ENCODE data around the gene NDUFAF3. TPM values are rescaled to one million over a fixed set of nuclear protein-coding genes. Genes with fewer than 3 reads are reported as not detected.

The NDUFAF3 gene
- total RNA-seq, 1 donor from 2014 or later: 159 TPM

DNA sequence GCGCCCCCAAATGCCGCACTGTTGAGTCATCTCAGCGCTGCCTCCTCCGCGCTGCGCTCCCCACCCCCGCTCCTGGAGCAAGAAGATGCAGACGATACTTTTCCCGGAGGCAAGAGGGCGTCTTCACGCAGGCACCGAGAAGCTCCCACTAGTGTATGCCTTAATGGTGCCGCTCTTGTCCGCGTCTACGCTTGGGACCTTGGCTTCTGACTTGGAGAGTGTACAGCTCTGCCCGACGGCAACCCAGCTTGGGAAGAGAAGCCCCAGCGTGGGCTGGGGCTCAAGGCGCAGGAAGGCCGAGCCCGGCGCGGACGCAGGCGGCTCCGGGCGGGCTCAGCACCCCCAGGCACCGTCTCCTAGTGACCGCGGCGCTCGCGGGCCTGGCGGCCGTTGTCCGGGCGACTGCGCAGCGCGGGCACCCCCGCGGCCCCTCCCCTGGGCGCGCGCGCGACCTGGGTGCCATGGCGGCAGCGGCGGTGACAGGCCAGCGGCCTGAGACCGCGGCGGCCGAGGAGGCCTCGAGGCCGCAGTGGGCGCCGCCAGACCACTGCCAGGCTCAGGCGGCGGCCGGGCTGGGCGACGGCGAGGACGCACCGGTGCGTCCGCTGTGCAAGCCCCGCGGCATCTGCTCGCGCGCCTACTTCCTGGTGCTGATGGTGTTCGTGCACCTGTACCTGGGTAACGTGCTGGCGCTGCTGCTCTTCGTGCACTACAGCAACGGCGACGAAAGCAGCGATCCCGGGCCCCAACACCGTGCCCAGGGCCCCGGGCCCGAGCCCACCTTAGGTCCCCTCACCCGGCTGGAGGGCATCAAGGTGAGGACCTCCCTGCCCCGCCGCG lies 31.9 kb upstream of the NDUFAF3 start, which contains the start of gene P4HTM:
Gene P4HTM, plus strand, starts transcription at position 446 of the 840 bp plus-strand sequence. Its CDS starts 16 bp downstream, at position 462.
- intact Hi-C loops (cut with micrococcal nuclease): no loop called here
- Histone ChIP-seq H3K9me3 (replicated peaks) (no peaks in the 10 kb centered on the region), H3K4me3 (peak within 1 kb of the TSS; percentile 81), H3K4me1 (peaks cover 47% of the 10 kb centered on the region), H3K27ac (replicated peaks) (peak within 1 kb of the TSS; percentile 92), H3K27me3 (ENCODE audit: low read depth) (no peaks in the 10 kb centered on the region), H3K36me3 (peaks cover 12% of the 10 kb centered on the region)
- peak; percentile 87 for DNase-seq
- TF ChIP-seq CTCF (IDR thresholded peaks at IDR 0.05; ENCODE audit: borderline replicate concordance): peak; percentile 51

- DNase-seq: no peak
- no peak for TF ChIP-seq CTCF (IDR thresholded peaks at IDR 0.05; ENCODE audit: borderline replicate concordance)
- Histone ChIP-seq H3K27ac (replicated peaks) (peak overlapping the region; percentile 92), H3K36me3 (peaks cover 7% of the 10 kb centered on the region), H3K9me3 (replicated peaks) (no peaks in the 10 kb centered on the region), H3K27me3 (ENCODE audit: low read depth) (no peaks in the 10 kb centered on the region), H3K4me1 (peaks cover 47% of the 10 kb centered on the region), H3K4me3 (peak overlapping the region; percentile 81)
- intact Hi-C loops (cut with micrococcal nuclease): no loop called here
Observed at GRCh38 chr3:48990636-48991469, 31.1 kb upstream of the NDUFAF3 start.

GRCh38 chr3:48991851-48992545 lies 29.9 kb upstream of the NDUFAF3 start:
- Histone ChIP-seq H3K27me3 (ENCODE audit: low read depth) (no peaks in the 10 kb centered on the region), H3K27ac (replicated peaks) (peak overlapping the region; percentile 92), H3K36me3 (peaks cover 8% of the 10 kb centered on the region), H3K4me1 (peaks cover 47% of the 10 kb centered on the region), H3K9me3 (replicated peaks) (no peaks in the 10 kb centered on the region), H3K4me3 (no peak overlapping the region)
- intact Hi-C loops (cut with micrococcal nuclease): no loop called here
- no peak for DNase-seq
- no peak for TF ChIP-seq CTCF (IDR thresholded peaks at IDR 0.05; ENCODE audit: borderline replicate concordance)

GRCh38 chr3:48993834-48994233 lies 28.1 kb upstream of the NDUFAF3 start:
- H3K4me3 ChIP-seq: no peak overlapping the region
- H3K27me3 ChIP-seq (ENCODE audit: low read depth): no peaks in the 10 kb centered on the region
- intact Hi-C loops (cut with micrococcal nuclease): no loop called here
- peaks cover 10% of the 10 kb centered on the region for H3K36me3 ChIP-seq
- no peak overlapping the region for H3K27ac ChIP-seq (replicated peaks)
- no peak for TF ChIP-seq CTCF (IDR thresholded peaks at IDR 0.05; ENCODE audit: borderline replicate concordance)
- no peaks in the 10 kb centered on the region for H3K9me3 ChIP-seq (replicated peaks)
- DNase-seq: no peak
- peaks cover 36% of the 10 kb centered on the region for H3K4me1 ChIP-seq

GRCh38 chr3:48996640-48997039 lies 25.3 kb upstream of the NDUFAF3 start:
- no peak for TF ChIP-seq CTCF (IDR thresholded peaks at IDR 0.05; ENCODE audit: borderline replicate concordance)
- intact Hi-C loops (cut with micrococcal nuclease): no loop called here
- H3K4me1 ChIP-seq: peaks cover 9% of the 10 kb centered on the region
- H3K27me3 ChIP-seq (ENCODE audit: low read depth): no peaks in the 10 kb centered on the region
- no peak overlapping the region for H3K4me3 ChIP-seq
- peaks cover 10% of the 10 kb centered on the region for H3K36me3 ChIP-seq
- DNase-seq: no peak
- no peaks in the 10 kb centered on the region for H3K9me3 ChIP-seq (replicated peaks)
- H3K27ac ChIP-seq (replicated peaks): no peak overlapping the region
